Rectal smooth muscle tissue (tissue), 1 donor: ENCODE data around the gene HMGN3.

Experiments used
- H3K27ac ChIP-seq: one replicate; pipeline ENCODE4 v1.7.0; 2013; ENCODE audit warnings: low read depth, low read length, inconsistent platforms
- H3K27me3 ChIP-seq: one replicate; pipeline ENCODE4 v1.7.0; 2013; ENCODE audit warnings: low read length; ENCODE audit not compliant: control insufficient read depth, insufficient read depth
- H3K36me3 ChIP-seq: one replicate; pipeline ENCODE4 v1.7.0; 2013; ENCODE audit warnings: low read length; ENCODE audit not compliant: control insufficient read depth, insufficient read depth
- H3K4me1 ChIP-seq: one replicate; pipeline ENCODE4 v1.7.0; 2013; ENCODE audit warnings: low read length; ENCODE audit not compliant: control insufficient read depth, insufficient read depth
- H3K4me3 ChIP-seq: one replicate; pipeline ENCODE4 v1.7.0; 2013; ENCODE audit warnings: low read length
- H3K9ac ChIP-seq: one replicate; pipeline ENCODE4 v1.7.0; 2013; ENCODE audit warnings: low read length

The HMGN3 gene

DNA sequence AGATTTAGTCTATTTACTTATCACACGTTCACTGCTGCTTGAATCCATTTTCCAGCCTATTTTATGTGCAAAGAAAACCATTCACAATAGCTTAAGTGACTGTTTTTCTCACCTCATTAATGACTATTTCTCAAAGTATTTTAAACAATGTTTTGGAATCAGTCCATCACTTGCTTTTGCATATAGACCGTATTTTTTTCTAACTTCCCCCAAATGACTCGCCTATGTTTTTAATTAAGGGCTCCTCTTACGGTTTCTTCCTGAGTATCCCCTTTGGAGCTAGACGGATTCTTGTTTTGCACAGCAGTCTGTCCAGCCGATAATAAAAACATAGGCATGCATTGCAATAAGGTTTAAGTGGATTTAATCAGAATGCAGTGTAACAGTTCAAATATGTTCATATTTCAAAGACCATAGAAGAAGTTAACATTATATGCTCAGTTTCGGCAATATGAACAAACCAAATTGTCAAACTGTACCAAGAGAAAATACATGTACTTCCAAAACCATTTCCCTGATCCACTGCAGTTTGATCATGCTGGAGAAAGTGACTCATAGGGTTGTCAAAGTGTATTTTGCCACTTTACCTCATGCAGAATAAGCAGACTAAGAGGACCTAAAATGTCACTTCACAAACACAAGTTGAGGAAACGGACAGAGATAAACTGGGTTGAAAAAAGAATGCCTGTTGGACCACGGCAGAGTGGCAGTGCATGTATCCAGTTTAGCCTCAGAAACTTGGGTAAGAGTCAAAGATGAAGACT lies 66.4 kb downstream of the HMGN3 start:
- Histone ChIP-seq H3K27me3 (no peaks in the 10 kb centered on the region), H3K9ac (no peak overlapping the region), H3K36me3 (no peaks in the 10 kb centered on the region), H3K4me1 (no peaks in the 10 kb centered on the region), H3K4me3 (no peak overlapping the region), H3K27ac (no peak overlapping the region)

DNA sequence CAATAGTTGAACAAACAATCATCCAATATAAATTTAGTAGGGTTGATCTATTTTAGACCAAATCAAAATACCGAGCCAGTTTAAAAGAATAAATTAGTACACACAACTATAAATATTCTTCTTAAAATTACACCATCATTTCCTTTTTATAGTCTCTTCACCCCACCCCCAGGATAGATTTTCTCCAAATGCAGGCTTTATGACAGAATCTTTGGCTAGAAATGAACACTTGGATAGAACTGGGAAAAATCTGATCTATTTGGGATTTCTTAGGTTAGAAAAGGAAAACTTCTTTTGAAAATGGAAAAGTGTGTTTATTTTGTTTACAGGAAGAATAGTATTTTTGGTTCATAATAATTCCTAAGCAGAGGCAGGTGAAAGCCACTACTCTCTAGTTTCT lies 74.6 kb downstream of the HMGN3 start:
- Histone ChIP-seq H3K27ac (no peak overlapping the region), H3K36me3 (no peaks in the 10 kb centered on the region), H3K27me3 (no peaks in the 10 kb centered on the region), H3K9ac (no peak overlapping the region), H3K4me1 (no peaks in the 10 kb centered on the region), H3K4me3 (no peak overlapping the region)

DNA sequence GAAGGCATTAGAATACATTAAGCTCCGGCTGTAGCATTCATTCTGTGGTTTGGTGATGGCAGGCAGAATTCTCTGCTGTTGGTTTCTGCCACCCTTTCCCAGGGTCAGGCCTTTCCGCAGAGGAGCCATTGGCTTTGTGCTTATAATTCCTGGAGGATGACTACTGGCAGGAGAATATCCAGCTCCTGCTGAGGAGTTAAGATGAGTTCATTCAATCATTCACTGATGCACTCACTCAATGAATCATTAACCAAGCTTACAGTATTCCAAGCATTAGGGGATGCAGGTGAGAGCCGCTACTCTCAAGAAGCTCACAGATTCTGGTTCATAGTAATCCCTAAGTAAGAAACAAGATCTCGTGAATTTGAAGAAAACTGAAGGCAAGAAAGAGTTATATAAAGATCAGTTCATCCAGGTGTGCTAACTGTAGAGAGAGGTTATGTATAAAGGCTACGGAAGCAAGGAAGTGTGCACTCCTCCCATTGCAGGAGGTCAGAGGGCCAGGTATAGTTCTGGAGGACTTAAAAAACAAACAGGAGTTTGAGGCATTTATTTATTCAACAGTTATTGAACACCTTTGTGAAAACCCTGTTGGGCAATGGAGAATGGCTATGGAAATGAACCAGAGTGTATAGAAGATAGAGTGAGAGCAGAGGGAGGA lies 75.5 kb downstream of the HMGN3 start:
- no peak overlapping the region for H3K4me3 ChIP-seq
- no peaks in the 10 kb centered on the region for H3K4me1 ChIP-seq
- H3K9ac ChIP-seq, result no peak overlapping the region
- no peaks in the 10 kb centered on the region for H3K27me3 ChIP-seq
- no peaks in the 10 kb centered on the region for H3K36me3 ChIP-seq
- no peak overlapping the region for H3K27ac ChIP-seq

DNA sequence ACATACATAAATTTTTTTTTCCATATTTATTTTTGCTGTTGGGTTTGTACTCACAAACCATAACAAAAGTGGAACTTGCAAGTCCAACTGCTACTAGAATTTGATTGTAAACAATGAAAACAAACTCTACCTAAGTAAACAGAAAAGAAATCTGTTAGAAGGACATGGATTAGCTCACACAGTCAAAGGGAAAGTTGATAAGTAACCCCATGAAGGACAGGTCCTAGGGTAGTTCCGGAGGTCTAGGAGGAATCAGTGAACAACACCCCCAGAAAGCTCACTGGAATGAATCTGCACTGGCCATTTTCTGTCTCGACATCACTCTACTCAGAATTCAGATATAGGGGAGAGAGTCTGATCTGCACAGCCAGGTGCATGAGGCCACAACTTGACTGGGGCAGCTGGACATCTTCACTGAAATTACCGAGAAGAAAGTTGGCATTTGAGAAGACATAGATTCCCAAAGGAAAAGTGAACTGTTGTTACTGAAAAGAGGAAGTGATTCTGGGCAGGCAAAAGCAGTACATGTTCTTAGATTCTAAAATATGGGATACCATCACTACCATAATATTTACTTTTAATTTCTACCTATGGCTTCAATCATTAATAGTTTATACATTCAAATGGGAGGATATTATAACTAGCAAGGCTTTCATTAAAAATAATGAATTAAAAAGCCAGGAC lies 76.4 kb downstream of the HMGN3 start:
- Histone ChIP-seq H3K9ac (no peak overlapping the region), H3K36me3 (no peaks in the 10 kb centered on the region), H3K4me1 (no peaks in the 10 kb centered on the region), H3K27ac (no peak overlapping the region), H3K27me3 (no peaks in the 10 kb centered on the region), H3K4me3 (no peak overlapping the region)

DNA sequence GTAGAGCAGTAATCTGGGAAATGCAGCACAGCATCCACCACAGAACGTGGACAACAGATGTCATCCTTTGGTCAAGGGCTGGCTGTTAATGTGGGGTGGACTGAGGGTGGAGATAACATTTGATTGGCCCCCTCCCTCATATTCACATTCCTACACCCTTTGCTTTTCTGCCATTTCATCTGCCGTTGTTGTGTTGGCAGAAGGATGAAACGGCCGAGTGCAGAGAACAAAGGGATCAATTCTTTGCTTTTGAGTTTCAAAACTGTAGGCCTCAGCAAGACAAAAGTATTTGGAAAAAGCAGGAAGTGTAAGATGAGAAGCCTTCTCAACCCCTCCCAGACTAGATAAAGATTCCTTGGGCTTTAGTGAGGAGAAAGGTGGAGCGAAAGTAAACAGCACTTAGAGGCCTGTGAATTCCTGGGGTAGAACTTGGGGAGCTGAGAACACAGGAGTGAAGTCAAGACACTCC lies 82.2 kb downstream of the HMGN3 start:
- H3K27ac ChIP-seq, result no peak overlapping the region
- H3K9ac ChIP-seq, result no peak overlapping the region
- H3K4me1 ChIP-seq, result no peaks in the 10 kb centered on the region
- H3K4me3 ChIP-seq, result no peak overlapping the region
- no peaks in the 10 kb centered on the region for H3K36me3 ChIP-seq
- H3K27me3 ChIP-seq, result no peaks in the 10 kb centered on the region
